ENCODE results near the gene KIAA0930.

DNA sequence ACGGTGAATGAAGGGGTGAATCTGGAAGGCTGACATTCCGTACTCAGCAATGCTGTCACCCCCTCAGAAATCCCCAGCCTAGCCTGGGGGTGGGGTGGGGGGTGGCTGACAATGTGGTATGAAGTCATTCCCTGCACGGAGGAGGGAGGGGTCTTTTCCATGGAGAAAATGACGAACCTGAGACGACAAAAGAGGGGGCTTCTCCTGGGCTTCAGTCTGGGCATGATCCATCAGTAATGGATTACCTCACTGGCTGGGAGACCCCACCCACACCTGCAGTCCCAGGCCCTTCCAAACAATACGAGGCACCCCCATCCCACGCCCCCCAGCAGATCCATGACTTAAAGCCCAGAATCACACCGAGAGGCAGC is 1.0 kb downstream of the KIAA0930 start:
- TF ChIP-seq, protein P1, sequence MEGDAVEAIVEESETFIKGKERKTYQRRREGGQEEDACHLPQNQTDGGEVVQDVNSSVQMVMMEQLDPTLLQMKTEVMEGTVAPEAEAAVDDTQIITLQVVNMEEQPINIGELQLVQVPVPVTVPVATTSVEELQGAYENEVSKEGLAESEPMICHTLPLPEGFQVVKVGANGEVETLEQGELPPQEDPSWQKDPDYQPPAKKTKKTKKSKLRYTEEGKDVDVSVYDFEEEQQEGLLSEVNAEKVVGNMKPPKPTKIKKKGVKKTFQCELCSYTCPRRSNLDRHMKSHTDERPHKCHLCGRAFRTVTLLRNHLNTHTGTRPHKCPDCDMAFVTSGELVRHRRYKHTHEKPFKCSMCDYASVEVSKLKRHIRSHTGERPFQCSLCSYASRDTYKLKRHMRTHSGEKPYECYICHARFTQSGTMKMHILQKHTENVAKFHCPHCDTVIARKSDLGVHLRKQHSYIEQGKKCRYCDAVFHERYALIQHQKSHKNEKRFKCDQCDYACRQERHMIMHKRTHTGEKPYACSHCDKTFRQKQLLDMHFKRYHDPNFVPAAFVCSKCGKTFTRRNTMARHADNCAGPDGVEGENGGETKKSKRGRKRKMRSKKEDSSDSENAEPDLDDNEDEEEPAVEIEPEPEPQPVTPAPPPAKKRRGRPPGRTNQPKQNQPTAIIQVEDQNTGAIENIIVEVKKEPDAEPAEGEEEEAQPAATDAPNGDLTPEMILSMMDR (IDR thresholded peaks at IDR 0.05), result no peak
- no peak for TF ChIP-seq POLR2A (IDR thresholded peaks at IDR 0.05)
- TF ChIP-seq POLR2AphosphoS5 (IDR thresholded peaks at IDR 0.05), result no peak
- TF ChIP-seq EP300 (IDR thresholded peaks at IDR 0.05; ENCODE audit: low read depth), result no peak
